ENCODE data around the gene CCDC9B.

GRCh38 chr15:40281801-40282146, 59.0 kb downstream of the CCDC9B start:
- TF ChIP-seq POLR2AphosphoS5 (IDR thresholded peaks at IDR 0.05) (no peak), CTCF (IDR thresholded peaks at IDR 0.05) (no peak)

All from prostate gland (tissue), 2 donors.